ENCODE data around the gene GLB1L2. TPM values are rescaled to one million over a fixed set of nuclear protein-coding genes. Genes with fewer than 3 reads are reported as not detected.
A peak's percentile ranks its signal among the peaks of the same experiment; 100 is the strongest.

GLB1L2 gene
- total and polyA plus RNA-seq, 2 of the 13 experiments (the other 11 are each of a cell fraction or from before 2014, with no cell fraction given), result 0.59 to 0.69 TPM

DNA sequence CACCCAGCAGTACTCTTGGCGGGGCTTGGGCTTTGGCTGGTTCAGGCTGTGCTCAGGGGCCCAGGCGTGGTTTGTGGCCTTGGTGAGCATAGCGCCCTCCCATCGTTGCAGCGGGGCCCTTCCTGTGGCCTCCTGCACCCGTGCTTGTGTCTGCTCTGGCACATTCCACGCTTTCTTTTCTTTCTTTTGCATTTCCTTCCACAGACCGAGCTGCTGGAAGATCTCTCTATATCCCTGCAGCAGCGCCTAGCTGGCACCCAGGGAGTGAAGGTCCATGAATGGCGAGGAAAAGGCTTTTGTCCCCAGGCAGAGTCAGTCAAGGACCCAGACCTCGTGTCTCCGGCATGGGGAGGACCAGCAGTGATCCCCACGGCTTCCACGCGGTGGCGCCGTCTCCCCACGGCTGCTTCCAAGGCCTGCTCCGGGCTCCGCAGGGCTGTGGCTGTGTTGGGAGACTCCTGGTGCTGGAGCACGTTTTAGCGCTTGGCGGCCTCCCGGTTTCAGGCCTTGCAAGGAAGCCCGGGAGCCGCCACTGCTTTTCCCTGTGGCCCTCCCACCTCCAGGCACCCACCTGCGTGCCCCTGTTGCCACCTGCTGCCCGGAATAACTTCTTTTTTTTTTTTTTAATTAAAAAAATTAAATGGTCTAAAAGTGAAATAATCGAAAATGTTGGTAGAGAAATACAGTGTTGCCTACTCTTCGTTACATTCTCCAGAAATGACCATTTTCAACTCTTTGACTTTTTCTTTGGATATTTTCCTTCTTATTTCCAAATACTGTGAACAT lies 28.5 kb downstream of the GLB1L2 start:
- Histone ChIP-seq H3K36me3 (replicated peaks in 1 of 2; ENCODE audit: control insufficient read depth in 1 of 2, insufficient read depth in 2 of 2, low read length in 2 of 2) (no peaks in the 10 kb centered on the region), H4K20me1 (ENCODE audit: insufficient read depth, low read length) (no peaks in the 10 kb centered on the region), H2AFZ (ENCODE audit: low read length) (no peak overlapping the region), H3K27me3 (ENCODE audit: control insufficient read depth in 1 of 2, insufficient read depth in 2 of 2, low read length in 2 of 2) (peaks cover 15 to 57% of the 10 kb centered on the region in 2 experiments), H3K4me3 (replicated peaks in 1 of 3; ENCODE audit: insufficient read depth in 1 of 3, low read depth in 2 of 3, low read length in 3 of 3) (no peak overlapping the region), H3K9me3 (ENCODE audit: low read length) (no peaks in the 10 kb centered on the region), H3K9ac (ENCODE audit: insufficient read depth, low read depth, low read length) (no peak overlapping the region), H3K4me1 (ENCODE audit: insufficient read depth, low read length) (peaks cover 6% of the 10 kb centered on the region), H3K79me2 (ENCODE audit: insufficient read depth, low read length) (no peaks in the 10 kb centered on the region), H3K27ac (ENCODE audit: extremely low read length, insufficient read depth, low read length) (no peak overlapping the region), H3K4me2 (ENCODE audit: low read depth, low read length) (no peak overlapping the region; the same call in 1 of the 2 replicates)
- in situ Hi-C loops (cut with HindIII; ENCODE audit: extremely low pct_ligation_motif_present, low pct_unique_long_range_greater_than_20kb) (loop anchor here (5.0 to 10.0 kb wide), 2 partner anchors 215 to 367 kb away; no protein-coding TSS in a partner anchor), intact Hi-C loops (cut with micrococcal nuclease; ENCODE audit: unreplicated experiment) (loop anchor here (1.0 kb wide), 1 partner anchor 219 kb away; no protein-coding TSS in a partner anchor)
- WGBS (ENCODE audit: low lambda C conversion rate), result 19% methylated on average over 21 of the region's 30 CpGs
- BruUV-seq (replicated peaks), result no TSS peak
- POLR2A ChIA-PET, result no interaction called here
- peak; percentile 56 for FAIRE-seq
- peak; percentile 97 for ATAC-seq
- CTCF ChIA-PET (ENCODE audit: low intra/inter-chr PET ratio, low total read pairs), result interaction anchor here (0.7 to 1.2 kb wide), 3 partner anchors 98 to 276 kb away, joined by 3 to 5 read pairs (median 4); no protein-coding TSS in a partner anchor
- DNase-seq (ENCODE audit: low spot score), result peak; percentile 65
- no peak for TF ChIP-seq CREM (IDR thresholded peaks at IDR 0.05)
- TF ChIP-seq CREM (CRISPR knock-in tag; IDR thresholded peaks at IDR 0.05), result no peak
- TF ChIP-seq ZSCAN25 (CRISPR knock-in tag; IDR thresholded peaks at IDR 0.05), result peak; percentile 78; the same call in 1 of the 2 replicates
- no peak for TF ChIP-seq CBX2 (IDR thresholded peaks at IDR 0.05; ENCODE audit: low read depth, low read length)
- no peak for TF ChIP-seq CBX2 (CRISPR knock-in tag; IDR thresholded peaks at IDR 0.05; ENCODE audit: low read depth)
- TF ChIP-seq, protein P1, sequence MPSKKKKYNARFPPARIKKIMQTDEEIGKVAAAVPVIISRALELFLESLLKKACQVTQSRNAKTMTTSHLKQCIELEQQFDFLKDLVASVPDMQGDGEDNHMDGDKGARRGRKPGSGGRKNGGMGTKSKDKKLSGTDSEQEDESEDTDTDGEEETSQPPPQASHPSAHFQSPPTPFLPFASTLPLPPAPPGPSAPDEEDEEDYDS (CRISPR knock-in tag; IDR thresholded peaks at IDR 0.05), result no peak
- no peak for TF ChIP-seq NFRKB (IDR thresholded peaks at IDR 0.05)
- TF ChIP-seq THYN1 (CRISPR knock-in tag; IDR thresholded peaks at IDR 0.05; ENCODE audit: borderline replicate concordance, low read depth), result no peak
- TF ChIP-seq ZNF724P (CRISPR knock-in tag; IDR thresholded peaks at IDR 0.05; ENCODE audit: borderline replicate concordance), result no peak
- TF ChIP-seq SRF (IDR thresholded peaks at IDR 0.05; ENCODE audit: low read depth, low read length), result no peak
- TF ChIP-seq, protein P2, sequence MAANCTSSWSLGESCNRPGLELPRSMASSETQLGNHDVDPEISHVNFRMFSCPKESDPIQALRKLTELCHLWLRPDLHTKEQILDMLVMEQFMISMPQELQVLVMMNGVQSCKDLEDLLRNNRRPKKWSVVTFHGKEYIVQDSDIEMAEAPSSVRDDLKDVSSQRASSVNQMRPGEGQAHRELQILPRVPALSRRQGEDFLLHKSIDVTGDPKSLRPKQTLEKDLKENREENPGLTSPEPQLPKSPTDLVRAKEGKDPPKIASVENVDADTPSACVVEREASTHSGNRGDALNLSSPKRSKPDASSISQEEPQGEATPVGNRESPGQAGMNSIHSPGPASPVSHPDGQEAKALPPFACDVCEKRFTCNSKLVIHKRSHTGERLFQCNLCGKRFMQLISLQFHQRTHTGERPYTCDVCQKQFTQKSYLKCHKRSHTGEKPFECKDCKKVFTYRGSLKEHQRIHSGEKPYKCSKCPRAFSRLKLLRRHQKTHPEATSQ (CRISPR knock-in tag; IDR thresholded peaks at IDR 0.05; ENCODE audit: borderline replicate concordance), result no peak
- TF ChIP-seq, protein P3, sequence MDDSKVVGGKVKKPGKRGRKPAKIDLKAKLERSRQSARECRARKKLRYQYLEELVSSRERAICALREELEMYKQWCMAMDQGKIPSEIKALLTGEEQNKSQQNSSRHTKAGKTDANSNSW (CRISPR knock-in tag; IDR thresholded peaks at IDR 0.05; ENCODE audit: borderline replicate concordance), result no peak
- TF ChIP-seq REL (CRISPR knock-in tag; conservative IDR thresholded peaks at IDR 0.05), result no peak
- TF ChIP-seq ETV5 (CRISPR knock-in tag; IDR thresholded peaks at IDR 0.05; ENCODE audit: borderline replicate concordance), result peak; percentile 32; the same call in 1 of the 2 replicates
- no peak for TF ChIP-seq KDM1A (CRISPR knock-in tag; IDR thresholded peaks at IDR 0.05)
- TF ChIP-seq, protein P4, sequence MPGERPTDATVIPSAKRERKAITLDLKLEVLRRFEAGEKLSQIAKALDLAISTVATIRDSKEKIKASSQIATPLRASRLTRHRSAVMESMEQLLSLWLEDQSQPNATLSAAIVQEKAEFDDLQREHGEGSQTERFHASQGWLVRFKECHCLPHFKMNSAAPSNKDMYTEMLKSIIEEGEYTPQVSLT (CRISPR knock-in tag; IDR thresholded peaks at IDR 0.05; ENCODE audit: borderline replicate concordance, low read depth), result no peak
- no peak for TF ChIP-seq KLF13 (CRISPR knock-in tag; IDR thresholded peaks at IDR 0.05)
- peak; percentile 54; the same call in 1 of the 2 replicates for TF ChIP-seq CCDC6 (CRISPR knock-in tag; IDR thresholded peaks at IDR 0.05)
- TF ChIP-seq NAIF1 (CRISPR knock-in tag; IDR thresholded peaks at IDR 0.05; ENCODE audit: borderline replicate concordance), result no peak
- TF ChIP-seq HMG20B (CRISPR knock-in tag; conservative IDR thresholded peaks at IDR 0.05), result no peak
- TF ChIP-seq ZNF30 (CRISPR knock-in tag; IDR thresholded peaks at IDR 0.05), result no peak
- peak; percentile 61 for TF ChIP-seq ZNF501 (CRISPR knock-in tag; IDR thresholded peaks at IDR 0.05)
